ENCODE results near the gene PACRG.

Gene PACRG

GRCh38 chr6:163159689-163160088 is 431.9 kb downstream of the PACRG start:
- no peak for DNase-seq
- H3K27ac Mint-ChIP-seq, result peak overlapping the region; percentile 89
- H3K4me1 Mint-ChIP-seq, result no peaks in the 10 kb centered on the region
- peaks cover 10% of the 10 kb centered on the region for H3K27me3 Mint-ChIP-seq (ENCODE audit: low read depth, poor library complexity)
- H3K4me3 Mint-ChIP-seq, result no peak overlapping the region
- H3K36me3 Mint-ChIP-seq (ENCODE audit: low read depth), result no peaks in the 10 kb centered on the region
- no peak for TF ChIP-seq CTCF (IDR thresholded peaks at IDR 0.05)
- H3K9me3 Mint-ChIP-seq, result peaks cover 4% of the 10 kb centered on the region

DNA sequence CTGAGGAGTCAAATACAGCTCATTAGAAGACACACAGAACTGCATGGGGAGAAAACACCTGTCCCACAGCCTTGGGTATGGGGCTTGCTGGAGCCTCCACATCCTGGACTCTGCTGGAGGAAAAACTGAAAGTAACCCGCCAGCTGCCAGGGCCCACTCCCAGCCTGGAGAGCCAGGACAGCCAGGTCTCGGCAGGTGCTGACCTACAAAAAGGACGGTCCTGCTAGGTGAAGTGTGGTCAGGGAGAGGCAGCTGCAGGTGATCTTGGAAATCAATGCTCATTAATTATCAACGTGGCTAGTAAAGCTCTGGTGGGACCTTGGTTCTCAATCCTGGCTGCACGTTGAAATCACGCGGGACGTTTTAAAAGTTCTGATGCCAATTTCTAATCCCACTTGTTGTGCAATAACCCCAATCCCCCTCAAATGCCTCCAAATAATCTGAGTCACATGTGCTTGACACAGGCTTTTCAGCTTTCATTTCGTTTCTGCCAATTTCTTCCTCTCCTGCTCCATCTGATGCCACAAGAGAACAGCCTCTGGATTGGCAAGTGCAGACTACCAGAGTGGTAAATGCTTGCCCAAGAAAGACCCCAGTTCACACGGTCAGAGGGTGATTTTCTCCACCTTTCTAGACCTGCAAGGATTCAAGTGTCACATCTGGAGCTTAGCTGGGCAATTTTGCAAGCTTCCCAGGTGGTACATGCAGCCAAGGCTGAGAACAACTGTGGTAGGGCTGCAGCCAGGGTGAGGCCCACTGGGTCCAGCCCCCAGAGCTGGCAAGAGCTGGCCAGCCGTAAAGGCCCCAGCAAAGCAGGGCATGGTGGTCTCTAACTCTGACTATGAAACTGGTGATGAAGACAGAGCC is 434.5 kb downstream of the PACRG start:
- no peak for DNase-seq
- H3K27me3 Mint-ChIP-seq (ENCODE audit: low read depth, poor library complexity), result peaks cover 6% of the 10 kb centered on the region

DNA sequence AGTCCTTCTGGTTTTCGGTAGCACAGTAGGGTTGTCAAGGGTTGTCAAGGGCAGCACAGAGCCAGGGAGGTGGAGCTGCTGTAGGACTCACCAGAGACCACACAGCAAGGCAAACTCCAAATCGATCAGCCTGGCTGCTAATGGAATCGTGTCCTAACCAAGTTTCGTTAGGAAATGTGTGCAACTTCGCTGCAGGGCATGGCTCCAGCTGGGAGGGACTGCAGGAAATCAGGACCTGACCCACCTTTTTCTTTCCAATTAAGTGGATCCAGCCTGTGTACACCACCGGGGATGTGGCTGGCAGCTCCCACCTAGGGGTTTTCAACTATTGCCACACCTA is 435.1 kb downstream of the PACRG start:
- H3K4me3 Mint-ChIP-seq, result no peak overlapping the region
- H3K9me3 Mint-ChIP-seq, result peaks cover 4% of the 10 kb centered on the region
- TF ChIP-seq CTCF (IDR thresholded peaks at IDR 0.05), result no peak
- H3K4me1 Mint-ChIP-seq, result no peaks in the 10 kb centered on the region
- DNase-seq, result no peak
- H3K27me3 Mint-ChIP-seq (ENCODE audit: low read depth, poor library complexity), result peaks cover 6% of the 10 kb centered on the region
- H3K27ac Mint-ChIP-seq, result no peak overlapping the region
- no peaks in the 10 kb centered on the region for H3K36me3 Mint-ChIP-seq (ENCODE audit: low read depth)

More for the DNA sequence above, 434.5 kb downstream of the PACRG start:
- H3K4me1 Mint-ChIP-seq, result no peaks in the 10 kb centered on the region
- no peak for TF ChIP-seq CTCF (IDR thresholded peaks at IDR 0.05)
- H3K36me3 Mint-ChIP-seq (ENCODE audit: low read depth), result no peaks in the 10 kb centered on the region
- peaks cover 4% of the 10 kb centered on the region for H3K9me3 Mint-ChIP-seq
- no peak overlapping the region for H3K4me3 Mint-ChIP-seq
- H3K27ac Mint-ChIP-seq, result no peak overlapping the region

GRCh38 chr6:163164175-163164900 is 436.6 kb downstream of the PACRG start:
- Mint-ChIP-seq H3K4me3 (no peak overlapping the region), H3K27ac (no peak overlapping the region), H3K27me3 (ENCODE audit: low read depth, poor library complexity) (peaks cover 9% of the 10 kb centered on the region), H3K9me3 (peaks cover 8% of the 10 kb centered on the region), H3K36me3 (ENCODE audit: low read depth) (no peaks in the 10 kb centered on the region), H3K4me1 (no peaks in the 10 kb centered on the region)
- DNase-seq, result no peak
- no peak for TF ChIP-seq CTCF (IDR thresholded peaks at IDR 0.05)

DNA sequence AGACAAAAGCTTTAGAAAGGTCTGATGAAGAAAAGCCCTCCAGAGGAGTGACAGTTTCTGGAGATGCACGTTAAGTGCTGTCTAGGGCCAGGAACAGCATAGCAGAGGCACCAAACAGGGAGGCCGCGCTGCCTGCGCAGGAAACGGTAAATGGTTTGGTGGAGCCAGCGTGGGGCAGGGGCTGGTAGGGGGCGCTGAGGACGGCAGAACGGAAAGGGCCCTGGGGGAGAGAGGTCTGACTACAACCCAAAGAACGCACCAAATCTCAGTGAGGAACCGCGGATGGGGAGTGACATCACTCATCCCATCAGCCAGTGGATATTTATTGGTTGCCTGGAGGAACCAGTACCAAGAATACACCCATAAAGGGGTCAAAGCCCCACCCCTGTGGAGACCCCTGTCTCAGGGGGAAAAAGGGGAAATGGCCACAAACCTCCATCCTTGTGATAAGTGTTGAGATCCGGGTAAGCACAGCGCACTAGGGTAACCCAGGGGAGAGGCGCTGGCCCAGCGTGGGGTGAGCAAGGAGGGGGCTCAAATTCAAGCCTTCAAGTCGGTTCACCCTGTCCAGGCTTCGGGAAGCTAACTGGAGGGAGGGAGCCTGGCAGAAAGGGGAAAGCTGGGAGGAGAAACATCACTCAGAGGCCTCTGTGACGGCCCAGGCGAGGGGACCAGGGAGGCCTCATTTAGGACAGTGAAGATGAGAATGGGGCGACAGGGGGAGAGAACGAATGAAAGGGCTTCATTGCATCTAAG is 437.6 kb downstream of the PACRG start:
- no peak for DNase-seq
- Mint-ChIP-seq H3K4me1 (no peaks in the 10 kb centered on the region), H3K27me3 (ENCODE audit: low read depth, poor library complexity) (peaks cover 6% of the 10 kb centered on the region), H3K4me3 (no peak overlapping the region), H3K9me3 (peaks cover 9% of the 10 kb centered on the region), H3K36me3 (ENCODE audit: low read depth) (no peaks in the 10 kb centered on the region), H3K27ac (no peak overlapping the region)
- no peak for TF ChIP-seq CTCF (IDR thresholded peaks at IDR 0.05)

Measured in nephron progenitor cell (in vitro differentiated cells).